ENCODE measurements around the gene PTPN4.

- TF ChIP-seq ZC3H10 (CRISPR knock-in tag; IDR thresholded peaks at IDR 0.05), result no peak
- TF ChIP-seq BACH2 (CRISPR knock-in tag; IDR thresholded peaks at IDR 0.05; ENCODE audit: borderline replicate concordance), result no peak
- no peak for TF ChIP-seq PATZ1 (CRISPR knock-in tag; IDR thresholded peaks at IDR 0.05; ENCODE audit: borderline replicate concordance)
- no peak for TF ChIP-seq ZFP3 (CRISPR knock-in tag; IDR thresholded peaks at IDR 0.05)
- TF ChIP-seq CREB5 (CRISPR knock-in tag; IDR thresholded peaks at IDR 0.05; ENCODE audit: low read depth), result no peak
- TF ChIP-seq ZNF565 (CRISPR knock-in tag; conservative IDR thresholded peaks at IDR 0.05; ENCODE audit: low read depth), result no peak
- TF ChIP-seq ESRRG (CRISPR knock-in tag; IDR thresholded peaks at IDR 0.05), result no peak
- TF ChIP-seq CSRNP3 (CRISPR knock-in tag; IDR thresholded peaks at IDR 0.05), result no peak
- no peak for TF ChIP-seq TOX (CRISPR knock-in tag; IDR thresholded peaks at IDR 0.05; ENCODE audit: borderline replicate concordance)
- no peak for TF ChIP-seq ZFP30 (CRISPR knock-in tag; IDR thresholded peaks at IDR 0.05)
- TF ChIP-seq TSHZ2 (CRISPR knock-in tag; IDR thresholded peaks at IDR 0.05), result no peak
These were observed 13.0 kb downstream of the PTPN4 start for GRCh38 chr2:119772767-119773166.
